ENCODE data around the gene TMEM140.

TMEM140 gene

DNA sequence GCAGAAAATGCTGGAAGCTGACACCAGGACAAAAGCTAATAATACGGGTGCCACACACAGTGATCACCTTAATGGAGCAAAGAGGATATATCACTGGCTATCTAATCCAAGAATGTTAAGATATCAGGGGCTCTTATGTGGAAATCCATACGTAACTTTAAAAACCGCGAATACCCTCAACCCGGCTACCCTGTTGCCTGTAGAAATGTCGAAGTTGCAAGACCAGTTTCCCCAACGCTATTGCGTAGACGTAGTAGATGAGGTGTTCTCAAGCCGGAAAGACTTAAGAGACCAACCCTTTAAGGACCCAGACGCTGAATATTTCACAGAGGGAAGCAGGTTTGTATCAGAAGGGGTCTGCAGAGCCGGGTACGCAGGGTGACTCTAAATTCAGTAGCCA lies 30.5 kb downstream of the TMEM140 start:
- Mint-ChIP-seq H3K4me1 (no peaks in the 10 kb centered on the region), H3K27ac (no peak overlapping the region), H3K9me3 (peaks cover 13% of the 10 kb centered on the region), H3K4me3 (no peak overlapping the region), H3K36me3 (peaks cover 9% of the 10 kb centered on the region)
- no peak for DNase-seq (ENCODE audit: low spot score in 2 of 2)
- no peak for ATAC-seq

- peaks cover 18% of the 10 kb centered on the region for H3K9me3 Mint-ChIP-seq
- ATAC-seq = no peak
- H3K36me3 Mint-ChIP-seq = peaks cover 12% of the 10 kb centered on the region
Measured at GRCh38 chr7:135179321-135179925, 31.6 kb downstream of the TMEM140 start.

DNA sequence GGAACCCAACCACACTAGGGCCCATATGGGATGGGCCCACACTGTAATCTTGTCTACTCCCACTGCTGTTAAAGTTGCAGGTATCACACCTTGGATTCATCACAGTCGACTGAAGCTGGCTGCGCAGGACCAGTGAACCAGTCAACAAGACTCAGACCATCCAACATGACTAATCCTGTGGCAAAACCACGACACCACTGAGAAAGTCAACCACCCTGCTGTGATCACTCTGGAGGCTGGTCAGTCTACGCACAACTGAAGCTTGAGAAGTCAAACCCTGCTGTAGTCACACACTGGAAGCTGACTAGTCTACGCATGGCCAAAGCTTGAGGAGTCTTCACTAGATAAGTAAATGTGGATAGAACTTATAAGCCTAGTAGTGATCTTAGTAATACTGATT lies 32.2 kb downstream of the TMEM140 start:
- Mint-ChIP-seq H3K4me3 (no peak overlapping the region), H3K9me3 (peaks cover 18% of the 10 kb centered on the region), H3K4me1 (no peaks in the 10 kb centered on the region), H3K36me3 (peaks cover 17% of the 10 kb centered on the region), H3K27ac (no peak overlapping the region)
- ATAC-seq (peak; percentile 86), DNase-seq (ENCODE audit: low spot score in 2 of 2) (no peak)

More at GRCh38 chr7:135179321-135179925, 31.6 kb downstream of the TMEM140 start:
- no peak for DNase-seq (ENCODE audit: low spot score in 2 of 2)
- Mint-ChIP-seq H3K27ac (no peak overlapping the region), H3K4me3 (no peak overlapping the region), H3K4me1 (no peaks in the 10 kb centered on the region)

DNA sequence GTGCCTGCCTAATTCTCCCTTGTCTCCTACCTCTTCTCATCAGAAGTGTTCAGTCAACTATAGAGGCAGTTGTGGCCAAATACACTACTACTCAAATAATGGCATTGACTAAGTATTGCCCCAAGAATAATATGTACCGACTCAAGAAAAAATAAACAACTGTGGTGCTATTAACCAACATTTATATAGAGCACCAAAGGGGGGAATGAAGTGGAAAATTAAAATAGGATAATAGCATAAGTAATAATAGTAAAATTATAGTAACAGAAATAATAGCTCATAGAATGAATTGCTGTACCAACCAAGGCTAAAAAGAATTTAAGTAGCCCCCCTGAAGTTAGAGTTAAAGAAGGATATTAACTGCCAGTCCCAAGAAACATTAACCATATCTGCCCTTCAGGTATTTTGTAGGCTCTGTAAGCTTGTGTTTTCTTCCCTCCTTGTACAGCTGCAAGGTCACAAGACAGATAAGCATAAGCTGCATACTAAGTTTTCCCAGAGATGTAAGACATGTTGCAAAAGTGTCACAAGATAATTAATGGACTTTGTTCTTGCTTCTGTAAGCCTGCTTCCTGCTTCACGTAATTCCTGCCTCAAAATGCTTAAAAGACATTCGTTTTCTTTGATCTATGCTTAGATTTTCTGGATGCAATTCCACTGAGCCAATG lies 33.5 kb downstream of the TMEM140 start:
- H3K9me3 Mint-ChIP-seq = peaks cover 18% of the 10 kb centered on the region
- no peak overlapping the region for H3K4me3 Mint-ChIP-seq
- DNase-seq (ENCODE audit: low spot score in 2 of 2) = no peak
- H3K36me3 Mint-ChIP-seq = peaks cover 29% of the 10 kb centered on the region
- no peak overlapping the region for H3K27ac Mint-ChIP-seq
- H3K4me1 Mint-ChIP-seq = peaks cover under 1% of the 10 kb centered on the region
- no peak for ATAC-seq

DNA sequence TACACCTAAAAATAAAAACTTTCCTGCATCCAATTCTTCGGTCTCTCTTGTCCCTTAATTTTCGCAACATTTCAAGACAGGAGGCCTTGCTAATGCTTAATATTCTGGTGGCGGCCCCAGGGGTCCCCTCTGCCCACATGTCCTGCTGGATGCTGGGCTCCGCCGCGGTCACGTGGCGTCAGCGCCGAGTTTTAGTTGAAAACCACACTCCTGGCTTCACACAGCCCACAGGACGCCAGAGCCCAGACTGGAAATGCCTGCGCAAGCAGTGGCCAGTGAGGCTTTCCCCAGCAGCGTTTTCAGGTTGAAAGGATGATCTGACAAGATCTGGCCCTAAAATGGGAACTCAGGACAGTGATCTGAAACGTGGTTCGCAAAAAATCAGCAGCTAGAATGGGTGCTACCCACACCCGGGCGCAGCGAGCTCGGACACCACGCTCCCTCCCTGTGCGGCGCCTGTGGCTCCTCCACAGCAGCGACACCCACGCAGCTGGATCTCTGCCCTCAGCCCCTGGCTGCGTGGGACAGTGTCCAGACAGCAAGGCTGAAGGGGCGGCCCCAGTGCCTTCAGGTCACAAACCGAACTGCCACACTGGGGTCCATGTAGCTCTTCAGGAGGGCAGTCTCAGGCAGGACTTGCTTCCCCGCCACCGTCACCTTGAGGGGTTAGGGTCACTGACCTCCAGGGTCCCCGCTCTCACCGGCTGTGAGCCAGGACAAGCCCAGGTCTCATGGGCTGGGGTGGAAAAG lies 34.2 kb downstream of the TMEM140 start:
- DNase-seq (ENCODE audit: low spot score in 2 of 2) = no peak
- Mint-ChIP-seq H3K27ac (no peak overlapping the region), H3K9me3 (peaks cover 18% of the 10 kb centered on the region), H3K4me3 (no peak overlapping the region), H3K4me1 (peaks cover 7% of the 10 kb centered on the region), H3K36me3 (peaks cover 37% of the 10 kb centered on the region)
- ATAC-seq = no peak

- H3K9me3 Mint-ChIP-seq = peaks cover 18% of the 10 kb centered on the region
Measured at GRCh38 chr7:135183478-135183877, 35.6 kb downstream of the TMEM140 start.

DNA sequence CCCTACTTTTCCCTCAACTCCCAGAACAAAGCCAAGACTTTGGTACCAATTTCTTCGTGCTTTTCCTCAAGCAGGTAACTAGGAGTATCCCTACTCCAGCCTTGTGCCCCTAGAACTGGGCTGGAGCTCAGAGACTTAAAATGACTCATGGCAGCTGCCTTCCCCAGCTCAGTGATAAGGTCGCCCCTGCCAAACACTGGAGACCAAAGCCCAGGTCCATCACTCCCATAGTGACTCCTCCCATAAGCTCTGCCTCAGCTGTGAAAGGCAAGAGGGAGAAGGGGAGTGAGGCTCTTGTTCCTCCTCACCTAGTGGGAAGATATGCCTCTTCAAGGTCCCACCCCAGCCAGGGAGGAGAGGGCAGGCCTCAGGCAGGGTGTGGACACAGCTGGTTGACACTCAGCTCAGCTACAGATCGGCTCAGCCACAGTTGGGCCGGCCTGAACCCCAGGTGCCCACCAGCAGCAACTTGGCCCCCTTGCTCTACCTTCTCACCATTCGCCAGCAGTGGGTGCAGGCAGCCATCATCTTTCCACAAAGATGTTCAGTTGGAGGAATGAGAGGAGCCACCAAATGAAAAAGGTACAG lies 36.5 kb downstream of the TMEM140 start:
- H3K4me1 Mint-ChIP-seq = peaks cover 7% of the 10 kb centered on the region
- peaks cover 18% of the 10 kb centered on the region for H3K9me3 Mint-ChIP-seq
- peaks cover 51% of the 10 kb centered on the region for H3K36me3 Mint-ChIP-seq
- no peak overlapping the region for H3K4me3 Mint-ChIP-seq
- H3K27ac Mint-ChIP-seq = no peak overlapping the region
- ATAC-seq = no peak
- no peak for DNase-seq (ENCODE audit: low spot score in 2 of 2)

More at GRCh38 chr7:135183478-135183877, 35.6 kb downstream of the TMEM140 start:
- no peak for DNase-seq (ENCODE audit: low spot score in 2 of 2)
- H3K4me3 Mint-ChIP-seq = no peak overlapping the region
- peaks cover 7% of the 10 kb centered on the region for H3K4me1 Mint-ChIP-seq
- no peak for ATAC-seq
- H3K36me3 Mint-ChIP-seq = peaks cover 45% of the 10 kb centered on the region
- no peak overlapping the region for H3K27ac Mint-ChIP-seq

DNA sequence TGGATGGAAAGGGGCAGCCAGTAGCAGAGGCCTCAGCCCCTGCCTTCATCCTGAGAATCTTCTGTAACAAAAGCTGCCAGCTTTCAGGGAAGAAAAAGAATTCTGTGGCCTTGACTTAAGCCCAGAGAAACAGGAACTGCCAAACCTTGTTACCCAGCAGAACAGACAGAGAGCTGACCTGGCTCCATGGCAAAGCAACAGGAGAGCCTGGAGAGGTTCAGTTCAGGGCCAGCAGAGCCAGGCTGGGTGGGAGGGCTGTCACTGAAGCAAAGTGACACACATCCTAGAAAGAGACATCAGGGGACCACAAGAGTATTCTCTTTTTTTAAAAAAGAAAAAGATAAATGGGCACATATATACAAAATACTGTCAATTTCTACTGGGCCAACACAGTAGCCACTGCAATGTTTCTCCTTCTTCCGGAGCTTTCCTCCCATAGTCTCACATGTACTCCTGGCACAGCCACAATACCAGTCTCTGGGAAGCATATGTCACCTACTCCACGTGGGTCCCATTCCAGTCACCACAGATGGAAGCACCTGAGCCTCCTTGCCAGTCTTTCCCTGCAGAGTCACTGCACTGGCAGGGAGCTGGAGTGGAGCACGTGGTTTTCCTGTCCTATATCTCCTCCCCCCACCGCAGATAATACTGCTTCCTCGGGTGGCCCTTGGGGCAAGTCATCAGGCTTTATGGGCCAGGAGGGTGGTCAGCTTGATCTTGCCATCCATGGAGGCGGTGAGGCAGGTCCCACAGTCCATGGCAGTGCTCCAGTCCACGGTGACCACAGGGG lies 37.8 kb downstream of the TMEM140 start:
- Mint-ChIP-seq H3K36me3 (peaks cover 60% of the 10 kb centered on the region), H3K4me1 (peaks cover 7% of the 10 kb centered on the region), H3K4me3 (no peak overlapping the region), H3K27ac (no peak overlapping the region), H3K9me3 (peaks cover 16% of the 10 kb centered on the region)
- DNase-seq (ENCODE audit: low spot score in 2 of 2) = no peak
- no peak for ATAC-seq

- Mint-ChIP-seq H3K36me3 (peaks cover 65% of the 10 kb centered on the region), H3K4me1 (peaks cover 7% of the 10 kb centered on the region), H3K27ac (peak overlapping the region; percentile 45), H3K9me3 (peaks cover 16% of the 10 kb centered on the region), H3K4me3 (peak overlapping the region; percentile 19)
- DNase-seq (ENCODE audit: low spot score in 2 of 2) (no peak), ATAC-seq (no peak)
Measured at GRCh38 chr7:135186261-135186540, 38.3 kb downstream of the TMEM140 start.

- H3K9me3 Mint-ChIP-seq = peaks cover 11% of the 10 kb centered on the region
Measured at GRCh38 chr7:135186841-135187253, 39.0 kb downstream of the TMEM140 start.

DNA sequence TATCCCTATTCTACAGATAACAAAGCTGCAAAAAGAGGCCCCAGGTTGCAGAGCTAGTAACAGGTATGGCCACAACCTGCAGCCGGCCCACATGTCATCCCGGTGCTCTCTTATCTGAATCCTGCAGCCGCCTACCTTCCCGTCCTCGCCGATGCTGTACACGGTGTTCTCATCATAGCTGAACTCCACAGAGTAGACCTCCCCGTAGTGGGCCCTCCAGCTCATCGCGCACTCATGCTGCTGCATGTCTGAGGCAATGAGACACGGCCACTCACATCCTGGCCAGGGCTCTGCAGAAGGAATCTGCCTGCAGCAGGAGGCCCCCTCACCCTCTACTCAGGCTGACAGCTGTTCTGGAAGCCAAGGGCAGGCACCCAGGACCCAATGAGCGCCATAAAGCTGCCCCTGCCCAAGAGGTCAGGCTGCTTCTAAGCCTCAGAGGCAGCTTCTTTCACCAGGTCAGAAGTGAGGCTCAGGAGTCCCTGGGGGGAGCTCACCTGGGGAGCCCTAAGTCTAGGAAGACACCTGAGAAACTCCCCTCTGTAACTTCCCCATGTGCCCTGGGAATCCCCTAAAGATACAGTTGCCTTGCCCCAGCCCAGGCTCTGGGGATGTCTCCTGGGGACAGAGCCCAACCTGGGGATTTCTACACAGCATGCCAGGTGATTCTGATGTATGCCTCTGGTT lies 40.6 kb downstream of the TMEM140 start:
- DNase-seq (ENCODE audit: low spot score in 2 of 2) = no peak
- H3K36me3 Mint-ChIP-seq = peaks cover 78% of the 10 kb centered on the region
- peaks cover 7% of the 10 kb centered on the region for H3K4me1 Mint-ChIP-seq
- H3K27ac Mint-ChIP-seq = no peak overlapping the region
- H3K4me3 Mint-ChIP-seq = no peak overlapping the region
- H3K9me3 Mint-ChIP-seq = peaks cover 5% of the 10 kb centered on the region
- peak; percentile 11 for ATAC-seq

More at GRCh38 chr7:135186841-135187253, 39.0 kb downstream of the TMEM140 start:
- H3K36me3 Mint-ChIP-seq = peaks cover 71% of the 10 kb centered on the region
- H3K4me1 Mint-ChIP-seq = peaks cover 7% of the 10 kb centered on the region
- ATAC-seq (peak; percentile 80), DNase-seq (ENCODE audit: low spot score in 2 of 2) (peak in 1 of 2 donors; percentile 75)
- H3K27ac Mint-ChIP-seq = peak overlapping the region; percentile 45
- peak overlapping the region; percentile 19 for H3K4me3 Mint-ChIP-seq

DNA sequence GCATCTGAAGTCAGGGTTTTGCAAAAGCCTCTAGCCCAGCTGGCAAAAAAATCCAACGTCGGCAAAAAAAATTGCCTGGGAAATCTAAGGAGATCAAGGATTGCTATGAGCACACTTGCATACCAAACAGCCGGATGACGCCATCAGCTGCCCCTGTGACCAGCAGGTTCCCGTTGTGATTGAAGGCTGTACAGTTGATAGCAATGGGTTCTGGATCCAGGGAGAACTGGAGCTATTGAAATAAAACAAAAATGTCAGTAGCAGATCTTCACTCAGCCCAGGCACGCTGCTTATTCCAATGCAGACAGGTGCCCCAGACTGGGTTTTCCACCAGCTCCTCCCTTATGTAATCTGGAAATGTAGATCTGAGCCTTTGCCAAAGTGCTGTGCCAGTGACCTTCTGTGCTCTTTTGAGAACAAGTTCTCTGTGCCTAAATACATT lies 41.4 kb downstream of the TMEM140 start:
- Mint-ChIP-seq H3K27ac (no peak overlapping the region), H3K9me3 (no peaks in the 10 kb centered on the region), H3K4me1 (peaks cover 7% of the 10 kb centered on the region), H3K4me3 (no peak overlapping the region), H3K36me3 (peaks cover 83% of the 10 kb centered on the region)
- no peak for ATAC-seq
- DNase-seq (ENCODE audit: low spot score in 2 of 2) = no peak

GRCh38 chr7:135189961-135190360 lies 42.1 kb downstream of the TMEM140 start:
- peaks cover 7% of the 10 kb centered on the region for H3K4me1 Mint-ChIP-seq
- no peak overlapping the region for H3K4me3 Mint-ChIP-seq

DNA sequence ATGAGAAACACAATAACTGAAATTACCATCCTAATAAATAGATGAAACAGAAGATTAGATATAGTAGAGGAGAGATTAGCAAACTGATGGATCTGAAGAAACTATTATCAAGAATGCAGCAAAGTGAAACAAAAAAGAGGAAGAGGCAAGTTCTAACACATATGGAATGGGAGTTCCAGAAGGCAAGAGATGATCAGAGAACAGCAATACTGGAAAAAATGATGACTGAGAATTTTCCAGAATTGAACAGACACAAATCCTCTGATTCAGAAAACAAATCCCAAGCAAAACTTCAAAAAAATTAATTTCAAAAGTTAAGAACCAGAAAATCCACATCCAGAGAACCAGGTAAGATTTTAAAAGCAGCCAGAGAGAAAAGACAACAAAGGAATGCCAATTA lies 42.8 kb downstream of the TMEM140 start:
- Mint-ChIP-seq H3K36me3 (peaks cover 75% of the 10 kb centered on the region), H3K4me1 (peaks cover 7% of the 10 kb centered on the region), H3K4me3 (no peak overlapping the region), H3K9me3 (no peaks in the 10 kb centered on the region), H3K27ac (no peak overlapping the region)
- no peak for DNase-seq (ENCODE audit: low spot score in 2 of 2)
- no peak for ATAC-seq

More at GRCh38 chr7:135189961-135190360, 42.1 kb downstream of the TMEM140 start:
- DNase-seq (ENCODE audit: low spot score in 2 of 2) (no peak), ATAC-seq (no peak)
- H3K27ac Mint-ChIP-seq = no peak overlapping the region
- peaks cover 82% of the 10 kb centered on the region for H3K36me3 Mint-ChIP-seq
- H3K9me3 Mint-ChIP-seq = no peaks in the 10 kb centered on the region

All from stimulated activated effector memory CD8-positive, alpha-beta T cell treated with anti-CD3 and anti-CD28 coated beads, Interleukin-12 subunit alpha, Interleukin-12 subunit beta, amount 100 ng/mL, for 72 hours (primary cell).